PC-3 (cell line): ENCODE results near the gene BSDC1. TPM values are rescaled to one million over a fixed set of nuclear protein-coding genes. Genes with fewer than 3 reads are reported as not detected.

ENCODE experiments used
- ATAC-seq: fragments of 200-7000 bp; cut with Tn5 transposase; 2 replicates; pipeline ENCODE4 v1.9.1; 2020; ENCODE audit warnings: mild to moderate bottlenecking, moderate library complexity
- BruUV-seq: library from RNA; stranded (reverse); fragments of 400-500 nt; replicated peaks from 2 replicates; lab custom pipeline; 2021; lab: Mats Ljungman, UMichigan
- CTCF ChIA-PET: fragments of 300-600 bp; sonication (Branson Sonifier 250); formaldehyde crosslinking; loops from one replicate; lab custom pipeline; 2022; ENCODE audit warnings: antibody characterized with exemption; lab: Charles Lee
- POLR2A ChIA-PET: fragments of 300-600 bp; sonication (Branson Sonifier 250); formaldehyde crosslinking; loops from one replicate; lab custom pipeline; 2022; ENCODE audit warnings: antibody characterized with exemption; ENCODE audit not compliant: unreplicated experiment; lab: Charles Lee
- DNase-seq: peaks from one replicate; pipeline ENCODE4 v3.0.0-alpha.2; 2015
- H2AFZ ChIP-seq: fragments of 300-600 bp; sonication (generic); 2 replicates; pipeline ENCODE4 v1.6.0; 2016; ENCODE audit warnings: antibody characterized with exemption, low read length
- H3F3A ChIP-seq: fragments of 300-600 bp; sonication (generic); one replicate; pipeline ENCODE4 v1.6.0; 2017; ENCODE audit warnings: antibody characterized with exemption, low read length, control low read depth, mild to moderate bottlenecking; ENCODE audit not compliant: unreplicated experiment
- H3K27ac ChIP-seq: fragments of 300-600 bp; sonication (generic); 2 replicates; pipeline ENCODE4 v1.5.1; 2016; ENCODE audit warnings: mild to moderate bottlenecking, low read length
- H3K27me3 ChIP-seq: fragments of 300-600 bp; sonication (generic); 2 replicates; pipeline ENCODE4 v1.6.1; 2016; ENCODE audit warnings: low read length, mixed read lengths
- H3K36me3 ChIP-seq: fragments of 300-600 bp; sonication (generic); 2 replicates; pipeline ENCODE4 v1.6.1; 2016; ENCODE audit warnings: low read depth, mixed run types, low read length, mixed read lengths
- H3K4me1 ChIP-seq: fragments of 300-600 bp; sonication (generic); 2 replicates; pipeline ENCODE4 v1.5.1; 2016; ENCODE audit warnings: low read length; ENCODE audit not compliant: insufficient read depth
- H3K4me2 ChIP-seq: fragments of 300-600 bp; sonication (generic); 2 replicates; pipeline ENCODE4 v1.6.0; 2016; ENCODE audit warnings: low read length
- H3K4me3 ChIP-seq: fragments of 300-600 bp; sonication (generic); 2 replicates; pipeline ENCODE4 v1.5.1; 2016; ENCODE audit warnings: mild to moderate bottlenecking, low read length, mixed read lengths
- H3K79me2 ChIP-seq: fragments of 300-600 bp; sonication (generic); 2 replicates; pipeline ENCODE4 v1.6.1; 2017; ENCODE audit warnings: low read length, mixed read lengths
- H3K9ac ChIP-seq: fragments of 300-600 bp; sonication (generic); 2 replicates; pipeline ENCODE4 v1.6.0; 2016; ENCODE audit warnings: mild to moderate bottlenecking, low read length
- H3K9me2 ChIP-seq: fragments of 300-600 bp; sonication (generic); replicated peaks from 2 replicates; pipeline ENCODE4 v1.6.1; 2016; ENCODE audit warnings: mixed run types, low read length, mixed read lengths
- H3K9me3 ChIP-seq: fragments of 300-600 bp; sonication (generic); 2 replicates; pipeline ENCODE4 v1.6.1; 2016; ENCODE audit warnings: low read length, mixed read lengths
- H4K20me1 ChIP-seq: fragments of 300-600 bp; sonication (generic); 2 replicates; pipeline ENCODE4 v1.6.1; 2016; ENCODE audit warnings: low read length, mixed read lengths
- CTCF ChIP-seq: fragments of 300-600 bp; sonication (generic); conservative IDR thresholded peaks from 2 replicates; pipeline ENCODE4 v1.5.1; 2017; ENCODE audit warnings: antibody characterized with exemption, low read depth, mild to moderate bottlenecking, low read length
- EZH2 ChIP-seq: fragments of 300-600 bp; sonication (generic); IDR thresholded peaks from one replicate; pipeline ENCODE4 v1.6.1; 2017; ENCODE audit warnings: antibody characterized with exemption, mild to moderate bottlenecking, low read length; ENCODE audit not compliant: unreplicated experiment
- EZH2phosphoT487 ChIP-seq: fragments of 300-600 bp; sonication (generic); IDR thresholded peaks from 2 replicates; pipeline ENCODE4 v1.6.1; 2018; ENCODE audit warnings: mild to moderate bottlenecking, antibody characterized with exemption, low read length, borderline replicate concordance
- intact Hi-C: fragments of 100-400 bp; cut with micrococcal nuclease; formaldehyde crosslinking; loops from 2 replicates; pipeline ENCODE4 v1.9.0; 2023
- total RNA-seq: library from RNA; depleted of rRNA; stranded (reverse); fragments of >200 nt; gene quantifications from 2 replicates; pipeline ENCODE4 v1.2.3, GENCODE V29; 2014

The BSDC1 gene
- total RNA-seq, 1 experiment from 2014 or later = 59.8 TPM

- H3K4me2 ChIP-seq = no peak overlapping the region
- BruUV-seq = no TSS peak
These were observed 67.0 kb downstream of the BSDC1 start for GRCh38 chr1:32327204-32327603.

GRCh38 chr1:32321712-32322291, 72.4 kb downstream of the BSDC1 start:
- H4K20me1 ChIP-seq = no peaks in the 10 kb centered on the region
- ChIA-PET POLR2A (interaction anchor here (0.5 to 1.1 kb wide), 7 partner anchors 14 to 505 kb away, joined by 3 to 12 read pairs (median 4); partner anchors contain the start of gene MARCKSL1), CTCF (interaction anchor here (0.6 to 1.5 kb wide), 6 partner anchors 12 to 106 kb away, joined by 3 to 9 read pairs (median 7); partner anchors contain the start of gene MARCKSL1)
- intact Hi-C loops = loop anchor here (5.0 kb wide), 1 partner anchor 105 kb away; no protein-coding TSS in a partner anchor
- H2AFZ ChIP-seq = peak overlapping the region; percentile 54
- no peaks in the 10 kb centered on the region for H3K9me2 ChIP-seq
- H3K36me3 ChIP-seq = peaks cover 29% of the 10 kb centered on the region
- H3K4me1 ChIP-seq = peaks cover 23% of the 10 kb centered on the region
- H3K79me2 ChIP-seq = peaks cover 17% of the 10 kb centered on the region; the same call in 1 of the 2 replicates
- H3K4me2 ChIP-seq = peak overlapping the region; percentile 68
- ATAC-seq (peak; percentile 95), DNase-seq (peak; percentile 90)
- H3K27me3 ChIP-seq = no peaks in the 10 kb centered on the region
- H3K4me3 ChIP-seq = peak overlapping the region; percentile 36
- TF ChIP-seq EZH2 = no peak
- no peak for TF ChIP-seq CTCF
- TF ChIP-seq EZH2phosphoT487 = no peak
- H3K9me3 ChIP-seq = no peaks in the 10 kb centered on the region
- H3K9ac ChIP-seq = peak overlapping the region; percentile 62
- peak overlapping the region; percentile 91 for H3K27ac ChIP-seq
- peaks cover 7% of the 10 kb centered on the region for H3F3A ChIP-seq
- BruUV-seq = no TSS peak

More at GRCh38 chr1:32327204-32327603, 67.0 kb downstream of the BSDC1 start:
- POLR2A ChIA-PET = no interaction called here
- DNase-seq = no peak
- ATAC-seq = no peak
- H3K36me3 ChIP-seq = peaks cover 54% of the 10 kb centered on the region
- H3K79me2 ChIP-seq = peaks cover 17% of the 10 kb centered on the region; the same call in 1 of the 2 replicates
- H3F3A ChIP-seq = peaks cover 5% of the 10 kb centered on the region
- H3K9me3 ChIP-seq = no peaks in the 10 kb centered on the region
- no peaks in the 10 kb centered on the region for H3K27me3 ChIP-seq
- H3K9me2 ChIP-seq = no peaks in the 10 kb centered on the region
- no peak overlapping the region for H3K27ac ChIP-seq
- H3K4me3 ChIP-seq = no peak overlapping the region
- peaks cover 12% of the 10 kb centered on the region for H3K4me1 ChIP-seq
- no peak overlapping the region for H2AFZ ChIP-seq
- no peak overlapping the region for H3K9ac ChIP-seq
- intact Hi-C loops = no loop called here
- 0 out of 2 replicates have a peak, but pooled peaks cover under 1% of the 10 kb centered on the region for H4K20me1 ChIP-seq
- CTCF ChIA-PET = no interaction called here
- TF ChIP-seq EZH2phosphoT487 = no peak
- TF ChIP-seq EZH2 = no peak
- TF ChIP-seq CTCF = no peak
